ENCODE data around the gene KCTD12.

DNA sequence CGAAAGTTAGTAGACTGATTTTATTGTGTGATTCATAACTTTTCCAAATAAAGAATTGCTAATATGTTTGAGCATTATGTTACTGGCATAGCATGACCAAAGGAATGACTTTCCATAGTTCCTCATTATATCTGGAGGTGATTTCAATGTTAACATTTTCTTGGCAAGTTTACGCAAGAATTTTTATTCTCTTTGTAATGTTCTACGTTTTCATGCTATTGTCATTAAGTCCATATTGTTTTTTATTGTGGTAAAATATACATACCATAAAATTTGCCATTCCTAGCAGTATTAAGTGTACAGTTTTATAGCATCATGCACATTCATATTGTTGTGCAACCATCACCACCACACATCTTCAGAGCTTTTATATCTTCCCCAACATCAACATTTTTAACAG, 14.8 kb downstream of the KCTD12 start:
- TF ChIP-seq, protein P1, sequence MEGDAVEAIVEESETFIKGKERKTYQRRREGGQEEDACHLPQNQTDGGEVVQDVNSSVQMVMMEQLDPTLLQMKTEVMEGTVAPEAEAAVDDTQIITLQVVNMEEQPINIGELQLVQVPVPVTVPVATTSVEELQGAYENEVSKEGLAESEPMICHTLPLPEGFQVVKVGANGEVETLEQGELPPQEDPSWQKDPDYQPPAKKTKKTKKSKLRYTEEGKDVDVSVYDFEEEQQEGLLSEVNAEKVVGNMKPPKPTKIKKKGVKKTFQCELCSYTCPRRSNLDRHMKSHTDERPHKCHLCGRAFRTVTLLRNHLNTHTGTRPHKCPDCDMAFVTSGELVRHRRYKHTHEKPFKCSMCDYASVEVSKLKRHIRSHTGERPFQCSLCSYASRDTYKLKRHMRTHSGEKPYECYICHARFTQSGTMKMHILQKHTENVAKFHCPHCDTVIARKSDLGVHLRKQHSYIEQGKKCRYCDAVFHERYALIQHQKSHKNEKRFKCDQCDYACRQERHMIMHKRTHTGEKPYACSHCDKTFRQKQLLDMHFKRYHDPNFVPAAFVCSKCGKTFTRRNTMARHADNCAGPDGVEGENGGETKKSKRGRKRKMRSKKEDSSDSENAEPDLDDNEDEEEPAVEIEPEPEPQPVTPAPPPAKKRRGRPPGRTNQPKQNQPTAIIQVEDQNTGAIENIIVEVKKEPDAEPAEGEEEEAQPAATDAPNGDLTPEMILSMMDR (conservative IDR thresholded peaks at IDR 0.05), result no peak
- no peak for TF ChIP-seq ZFX (IDR thresholded peaks at IDR 0.05)
